Dermis blood vessel endothelial cell (primary cell): Measurements from ENCODE around the gene MAPK8. TPM values are rescaled to one million over a fixed set of nuclear protein-coding genes. Genes with fewer than 3 reads are reported as not detected.
A peak's percentile ranks its signal among the peaks of the same experiment; 100 is the strongest.
"Not testable (repeated sequence)": the region's sequence is repeated elsewhere in the genome, so short reads cannot be mapped to it uniquely, and the experiment has no call there.

Experiments used
- DNase-seq: peaks from one replicate; pipeline ENCODE4 v3.0.0; 2010
- total RNA-seq: library from RNA; depleted of rRNA; stranded (reverse); fragments of >200 nt; gene quantifications from 2 replicates; pipeline ENCODE4 v1.2.3, GENCODE V29; 2014

MAPK8 gene
- total RNA-seq: 81.3 and 104 TPM in 2 replicates

- peak; percentile 89 for DNase-seq
Measured at GRCh38 chr10:48306265-48306869, at the start of gene MAPK8. MAPK8 (plus strand) TSS chr10:48306677; CDS start chr10:48401661, 94,984 bp downstream.

- no peak for DNase-seq
Measured at GRCh38 chr10:48257407-48257961, 49.0 kb upstream of the MAPK8 start.

- no peak for DNase-seq
Measured at GRCh38 chr10:48258105-48258504, 48.4 kb upstream of the MAPK8 start.

GRCh38 chr10:48266528-48266927 lies 39.9 kb upstream of the MAPK8 start:
- DNase-seq: no peak

- DNase-seq: no peak
Measured at GRCh38 chr10:48271047-48271730, 35.3 kb upstream of the MAPK8 start.

- no peak for DNase-seq
Measured at GRCh38 chr10:48272682-48273081, 33.8 kb upstream of the MAPK8 start.

GRCh38 chr10:48273741-48274140 lies 32.7 kb upstream of the MAPK8 start:
- DNase-seq: no peak

GRCh38 chr10:48274636-48275035 lies 31.8 kb upstream of the MAPK8 start, which contains the start of gene FRMPD2:
FRMPD2 (minus strand) TSS chr10:48274696; CDS start chr10:48274567, 129 bp downstream.
- DNase-seq: no peak

- DNase-seq: no peak
Measured at GRCh38 chr10:48277093-48277492, 29.4 kb upstream of the MAPK8 start.

- DNase-seq: no peak
Measured at GRCh38 chr10:48279081-48279751, 27.3 kb upstream of the MAPK8 start.

- DNase-seq: not testable (repeated sequence)
Measured at GRCh38 chr10:48281697-48282096, 24.8 kb upstream of the MAPK8 start.

- no peak for DNase-seq
Measured at GRCh38 chr10:48282829-48283228, 23.6 kb upstream of the MAPK8 start.

- no peak for DNase-seq
Measured at GRCh38 chr10:48284002-48284546, 22.4 kb upstream of the MAPK8 start.

GRCh38 chr10:48284811-48285210 lies 21.7 kb upstream of the MAPK8 start:
- DNase-seq: no peak

- no peak for DNase-seq
Measured at GRCh38 chr10:48285710-48286109, 20.8 kb upstream of the MAPK8 start.

- no peak for DNase-seq
Measured at GRCh38 chr10:48286356-48286755, 20.1 kb upstream of the MAPK8 start.

- DNase-seq: no peak
Measured at GRCh38 chr10:48287417-48288391, 18.8 kb upstream of the MAPK8 start.

GRCh38 chr10:48288661-48289060 lies 17.8 kb upstream of the MAPK8 start:
- DNase-seq: no peak

GRCh38 chr10:48289501-48290238 lies 16.8 kb upstream of the MAPK8 start:
- peak; percentile 76 for DNase-seq

GRCh38 chr10:48290286-48290685 lies 16.2 kb upstream of the MAPK8 start:
- no peak for DNase-seq

- no peak for DNase-seq
Measured at GRCh38 chr10:48291190-48291589, 15.3 kb upstream of the MAPK8 start.
